MM.1S (cell line): ENCODE data around the gene MAG.

ENCODE experiments used
- DNase-seq: peaks from one replicate; pipeline ENCODE4 v3.0.0-alpha.2; 2015
- H2AFZ ChIP-seq: fragments of 300-600 bp; sonication (generic); 2 replicates; pipeline ENCODE4 v1.6.0; 2016; ENCODE audit warnings: antibody characterized with exemption, low read length
- H3F3A ChIP-seq: fragments of 300-600 bp; sonication (generic); 2 replicates; pipeline ENCODE4 v1.6.1; 2016; ENCODE audit warnings: mild to moderate bottlenecking, antibody characterized with exemption, low read length, moderate library complexity, mixed read lengths; ENCODE audit not compliant: insufficient read depth
- H3K27ac ChIP-seq: fragments of 300-600 bp; sonication (generic); 2 replicates; pipeline ENCODE4 v1.5.1; 2016; ENCODE audit warnings: mild to moderate bottlenecking, low read length
- H3K27me3 ChIP-seq: fragments of 300-600 bp; sonication (generic); replicated peaks from 2 replicates; pipeline ENCODE4 v1.6.0; 2016; ENCODE audit warnings: low read length; ENCODE audit not compliant: insufficient read depth
- H3K36me3 ChIP-seq: fragments of 300-600 bp; sonication (generic); replicated peaks from 2 replicates; pipeline ENCODE4 v1.6.1; 2016; ENCODE audit warnings: mild to moderate bottlenecking, low read length, mixed read lengths; ENCODE audit not compliant: insufficient read depth
- H3K4me1 ChIP-seq: fragments of 300-600 bp; sonication (generic); 2 replicates; pipeline ENCODE4 v1.6.1; 2016; ENCODE audit warnings: low read length, mixed read lengths
- H3K4me2 ChIP-seq: fragments of 300-600 bp; sonication (generic); 2 replicates; pipeline ENCODE4 v1.6.0; 2016; ENCODE audit warnings: low read depth, low read length
- H3K4me3 ChIP-seq: fragments of 300-600 bp; sonication (generic); 2 replicates; pipeline ENCODE4 v1.5.1; 2016; ENCODE audit warnings: low read length, mixed read lengths
- H3K79me2 ChIP-seq: fragments of 300-600 bp; sonication (generic); 2 replicates; pipeline ENCODE4 v1.6.1; 2016; ENCODE audit warnings: mixed run types, low read length, mixed read lengths
- H3K9ac ChIP-seq: fragments of 300-600 bp; sonication (generic); 2 replicates; pipeline ENCODE4 v1.6.1; 2016; ENCODE audit warnings: low read length, mixed read lengths
- H3K9me2 ChIP-seq: fragments of 300-600 bp; sonication (generic); replicated peaks from 2 replicates; pipeline ENCODE4 v1.6.1; 2016; ENCODE audit warnings: mild to moderate bottlenecking, low read length, mixed read lengths; ENCODE audit not compliant: insufficient read depth
- H3K9me3 ChIP-seq: fragments of 300-600 bp; sonication (generic); replicated peaks from 2 replicates; pipeline ENCODE4 v1.6.1; 2016; ENCODE audit warnings: mild to moderate bottlenecking, low read length, mixed read lengths; ENCODE audit not compliant: insufficient read depth
- H4K20me1 ChIP-seq: fragments of 300-600 bp; sonication (generic); 2 replicates; pipeline ENCODE4 v1.6.1; 2016; ENCODE audit warnings: mild to moderate bottlenecking, low read length, moderate library complexity, mixed read lengths; ENCODE audit not compliant: insufficient read depth
- EZH2 ChIP-seq: fragments of 300-600 bp; sonication (generic); optimal IDR thresholded peaks from 2 replicates; pipeline ENCODE3; 2017; ENCODE audit warnings: low read depth, mild to moderate bottlenecking, antibody characterized with exemption, low read length, mixed read lengths
- EZH2phosphoT487 ChIP-seq: fragments of 300-600 bp; sonication (generic); IDR thresholded peaks from 2 replicates; pipeline ENCODE4 v1.6.1; 2018; ENCODE audit warnings: antibody characterized with exemption, low read length
- TF ChIP-seq, protein P1 (sequence below): fragments of 300-600 bp; sonication (generic); IDR thresholded peaks from 2 replicates; pipeline ENCODE4 v1.5.1; 2016; ENCODE audit warnings: antibody characterized with exemption, low read length, mixed read lengths

MAG gene

DNA sequence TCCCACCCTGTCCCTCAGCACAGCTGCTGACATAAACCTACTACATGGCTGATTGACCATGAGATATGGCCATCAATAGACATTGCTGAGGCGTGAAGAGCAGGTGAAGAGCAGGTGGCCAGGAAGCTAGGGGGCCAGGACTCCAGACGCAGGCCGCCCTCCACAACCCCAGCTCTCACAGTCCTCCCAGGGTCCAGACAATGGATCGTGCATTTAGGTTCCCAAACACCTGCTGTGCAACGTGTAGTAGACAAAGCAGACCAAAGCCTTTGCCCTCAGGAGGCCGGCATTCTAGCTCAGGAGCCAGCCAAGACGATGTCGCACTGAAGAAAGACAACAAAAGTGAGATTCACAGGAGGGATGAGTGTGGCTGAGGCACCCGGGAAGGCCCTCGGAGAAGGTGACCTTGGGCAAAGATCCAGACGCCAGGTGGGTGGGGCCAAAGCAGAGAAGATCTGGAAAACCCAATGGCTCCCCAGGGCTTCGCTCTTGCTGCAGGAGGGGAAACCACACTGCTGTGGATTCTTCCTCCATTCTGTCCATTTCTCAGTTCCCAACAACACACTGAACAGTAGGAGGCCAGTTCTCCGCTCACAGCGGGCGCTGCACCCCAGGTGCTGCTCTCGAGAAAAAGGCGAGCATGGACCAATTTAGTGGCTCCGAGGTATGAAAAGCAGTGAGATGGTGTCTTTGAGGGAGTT, 57.1 kb downstream of the MAG start:
- Histone ChIP-seq H3K27me3 (peaks cover 93% of the 10 kb centered on the region), H3K9me3 (no peaks in the 10 kb centered on the region), H3K4me3 (no peak overlapping the region), H3K27ac (no peak overlapping the region), H3K36me3 (no peaks in the 10 kb centered on the region), H3K9ac (no peak overlapping the region), H3K79me2 (no peaks in the 10 kb centered on the region), H2AFZ (no peak overlapping the region), H3K4me2 (no peak overlapping the region), H3K4me1 (no peaks in the 10 kb centered on the region), H3F3A (no peaks in the 10 kb centered on the region), H3K9me2 (no peaks in the 10 kb centered on the region), H4K20me1 (no peaks in the 10 kb centered on the region)
- TF ChIP-seq EZH2 (no peak), EZH2phosphoT487 (no peak)
- TF ChIP-seq, protein P1, sequence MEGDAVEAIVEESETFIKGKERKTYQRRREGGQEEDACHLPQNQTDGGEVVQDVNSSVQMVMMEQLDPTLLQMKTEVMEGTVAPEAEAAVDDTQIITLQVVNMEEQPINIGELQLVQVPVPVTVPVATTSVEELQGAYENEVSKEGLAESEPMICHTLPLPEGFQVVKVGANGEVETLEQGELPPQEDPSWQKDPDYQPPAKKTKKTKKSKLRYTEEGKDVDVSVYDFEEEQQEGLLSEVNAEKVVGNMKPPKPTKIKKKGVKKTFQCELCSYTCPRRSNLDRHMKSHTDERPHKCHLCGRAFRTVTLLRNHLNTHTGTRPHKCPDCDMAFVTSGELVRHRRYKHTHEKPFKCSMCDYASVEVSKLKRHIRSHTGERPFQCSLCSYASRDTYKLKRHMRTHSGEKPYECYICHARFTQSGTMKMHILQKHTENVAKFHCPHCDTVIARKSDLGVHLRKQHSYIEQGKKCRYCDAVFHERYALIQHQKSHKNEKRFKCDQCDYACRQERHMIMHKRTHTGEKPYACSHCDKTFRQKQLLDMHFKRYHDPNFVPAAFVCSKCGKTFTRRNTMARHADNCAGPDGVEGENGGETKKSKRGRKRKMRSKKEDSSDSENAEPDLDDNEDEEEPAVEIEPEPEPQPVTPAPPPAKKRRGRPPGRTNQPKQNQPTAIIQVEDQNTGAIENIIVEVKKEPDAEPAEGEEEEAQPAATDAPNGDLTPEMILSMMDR, result no peak
- no peak for DNase-seq

DNA sequence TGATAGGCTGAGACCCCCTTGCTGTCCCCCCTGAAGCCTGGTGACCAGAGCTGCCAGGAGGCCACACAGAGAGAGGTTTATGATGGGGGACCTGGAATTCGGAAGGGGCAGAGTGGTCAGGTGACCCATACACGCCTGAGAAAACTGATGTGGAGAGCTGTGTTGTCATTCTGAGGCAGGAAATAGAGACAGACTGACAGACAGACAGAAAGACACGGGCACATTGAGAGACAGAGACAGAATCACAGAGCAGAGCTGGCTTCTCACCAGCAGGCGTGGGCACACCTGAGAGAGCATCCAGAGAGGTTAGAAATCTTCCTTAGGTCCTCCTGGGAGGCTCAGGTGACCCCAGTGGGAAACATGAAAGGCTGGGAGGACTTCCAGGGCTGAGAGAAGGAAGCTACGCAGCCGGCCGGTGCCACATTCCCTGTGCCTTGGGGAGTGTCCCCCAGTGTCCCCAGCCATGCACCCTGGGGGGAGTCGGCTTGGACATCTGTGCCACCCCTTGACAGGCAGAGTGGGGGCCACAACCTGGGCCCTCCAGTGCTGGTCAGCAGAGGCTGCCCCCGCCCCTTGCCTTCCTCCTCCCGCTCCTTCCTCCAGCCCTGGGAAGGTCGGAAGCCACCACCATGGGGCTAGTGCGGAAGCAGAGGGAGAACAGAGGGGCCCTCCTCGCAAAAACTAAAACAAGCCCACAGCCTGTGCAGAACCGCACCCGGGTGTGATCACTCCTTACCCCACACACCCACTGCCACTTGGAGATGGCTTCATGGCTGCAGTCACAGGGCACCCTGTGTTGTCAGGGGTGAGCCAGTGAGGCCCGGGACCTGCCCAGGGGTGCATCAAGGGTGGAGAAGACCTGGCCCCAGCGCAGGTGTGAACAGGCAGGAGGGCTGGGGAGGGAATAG, 57.9 kb downstream of the MAG start:
- Histone ChIP-seq H4K20me1 (no peaks in the 10 kb centered on the region), H3K27ac (no peak overlapping the region), H3K4me3 (no peak overlapping the region), H3K4me2 (no peak overlapping the region), H3K9me2 (no peaks in the 10 kb centered on the region), H3F3A (no peaks in the 10 kb centered on the region), H3K4me1 (no peaks in the 10 kb centered on the region), H3K27me3 (peaks cover 85% of the 10 kb centered on the region), H3K9ac (no peak overlapping the region), H3K9me3 (no peaks in the 10 kb centered on the region), H2AFZ (no peak overlapping the region), H3K79me2 (no peaks in the 10 kb centered on the region), H3K36me3 (no peaks in the 10 kb centered on the region)
- TF ChIP-seq, protein P1, result no peak
- TF ChIP-seq EZH2 (no peak), EZH2phosphoT487 (no peak)
- no peak for DNase-seq

DNA sequence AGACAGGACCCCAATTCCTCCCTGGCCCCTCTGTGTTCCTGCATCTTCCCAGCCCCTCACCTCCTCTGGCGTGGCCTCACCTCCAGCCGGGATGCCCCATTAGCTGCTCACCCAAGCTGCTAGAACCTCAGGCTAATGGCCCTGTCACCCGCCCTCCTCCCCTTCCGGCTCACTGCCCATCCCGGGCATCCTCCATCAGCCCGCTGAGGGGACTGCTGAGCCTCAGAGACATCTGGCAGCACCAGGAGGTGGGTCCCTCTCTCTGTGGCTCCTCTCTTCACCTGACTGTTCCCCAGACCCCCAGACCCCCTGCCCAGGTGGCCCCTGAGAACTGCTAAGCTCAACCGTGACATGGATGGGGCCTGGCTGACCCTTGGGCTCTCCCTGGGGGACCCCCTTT, 58.6 kb downstream of the MAG start:
- Histone ChIP-seq H3K4me2 (no peak overlapping the region), H3K4me1 (no peaks in the 10 kb centered on the region), H3K79me2 (no peaks in the 10 kb centered on the region), H3F3A (no peaks in the 10 kb centered on the region), H4K20me1 (no peaks in the 10 kb centered on the region), H2AFZ (no peak overlapping the region), H3K36me3 (no peaks in the 10 kb centered on the region), H3K9me3 (no peaks in the 10 kb centered on the region), H3K27ac (no peak overlapping the region), H3K4me3 (no peak overlapping the region), H3K27me3 (peaks cover 82% of the 10 kb centered on the region), H3K9ac (no peak overlapping the region), H3K9me2 (no peaks in the 10 kb centered on the region)
- TF ChIP-seq EZH2phosphoT487 (no peak), EZH2 (no peak)
- TF ChIP-seq, protein P1, result no peak
- DNase-seq, result no peak
